ENCODE results near the gene IYD. TPM values are rescaled to one million over a fixed set of nuclear protein-coding genes. Genes with fewer than 3 reads are reported as not detected.

IYD gene
- total and polyA plus RNA-seq, 9 of the 15 experiments (the other 6 are each of a cell fraction or from before 2014, with no cell fraction given): not detected

DNA sequence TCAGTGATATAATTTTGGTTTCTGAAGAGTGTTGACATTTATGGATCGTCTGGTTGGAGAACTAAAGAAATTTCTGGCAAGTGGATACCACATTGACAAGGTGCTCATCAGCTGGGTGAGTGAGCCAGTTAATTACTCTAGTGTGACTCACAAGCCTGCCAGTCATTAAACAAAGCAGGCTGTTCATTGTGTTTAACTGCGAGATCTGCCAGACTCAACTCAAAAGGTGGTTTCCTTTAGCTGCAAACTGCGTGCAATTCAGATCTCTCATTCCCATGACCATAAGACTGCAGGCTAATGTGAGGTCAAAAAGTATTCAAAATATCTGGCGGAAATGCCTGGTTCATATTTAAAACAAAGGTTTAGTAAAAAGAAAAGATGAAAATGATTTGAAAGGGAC is 32.5 kb upstream of the IYD start:
- no peak overlapping the region for H3K4me2 ChIP-seq (ENCODE audit: insufficient read depth, low read length)
- no peak overlapping the region for H3K27ac ChIP-seq (ENCODE audit: extremely low read depth, low read depth, low read length)
- intact Hi-C loops (cut with micrococcal nuclease): no loop called here
- peaks cover 8 to 13% of the 10 kb centered on the region in 2 experiments; a peak in 3 of 5 replicates for H3K4me1 ChIP-seq (replicated peaks in 1 of 2; ENCODE audit: control insufficient read depth in 2 of 2, insufficient read depth in 2 of 2, low read length in 2 of 2)
- in situ Hi-C loops (cut with MboI): loop anchor here (5.0 kb wide), 1 partner anchor 254 kb away; no protein-coding TSS in a partner anchor
- FAIRE-seq (no peak), ATAC-seq (no peak; the same call in 2 of the 3 replicates), DNase-seq (ENCODE audit: extremely low read depth in 1 of 4, low spot score in 3 of 4) (peak in 1 of 4 experiments; percentile 34)
- WGBS (ENCODE audit: insufficient coverage, low coverage, missing lambda C conversion rate): 23% methylated on average over 4 of the region's 4 CpGs
- POLR2A ChIA-PET: interaction anchor here (0.8 to 1.8 kb wide), 4 partner anchors 9 to 201 kb away, joined by 3 to 9 read pairs (median 3); no protein-coding TSS in a partner anchor
- CTCF ChIA-PET (ENCODE audit: low intra/inter-chr PET ratio): interaction anchor here (3.5 to 3.9 kb wide), 2 partner anchors 256 to 266 kb away, joined by 25 to 47 read pairs; partner anchors contain the start of gene ULBP3
- H3K9ac ChIP-seq (ENCODE audit: insufficient read depth in 1 of 2, low read depth in 2 of 2, low read length in 2 of 2): no peak overlapping the region
- H4K20me1 ChIP-seq (replicated peaks; ENCODE audit: control insufficient read depth, insufficient read depth, low read length): no peaks in the 10 kb centered on the region
- TF ChIP-seq, protein P1, sequence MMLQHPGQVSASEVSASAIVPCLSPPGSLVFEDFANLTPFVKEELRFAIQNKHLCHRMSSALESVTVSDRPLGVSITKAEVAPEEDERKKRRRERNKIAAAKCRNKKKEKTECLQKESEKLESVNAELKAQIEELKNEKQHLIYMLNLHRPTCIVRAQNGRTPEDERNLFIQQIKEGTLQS (IDR thresholded peaks at IDR 0.05): peak; percentile 71
- TF ChIP-seq, protein P1 (CRISPR knock-in tag; conservative IDR thresholded peaks at IDR 0.05): no peak
- TF ChIP-seq, protein P2, sequence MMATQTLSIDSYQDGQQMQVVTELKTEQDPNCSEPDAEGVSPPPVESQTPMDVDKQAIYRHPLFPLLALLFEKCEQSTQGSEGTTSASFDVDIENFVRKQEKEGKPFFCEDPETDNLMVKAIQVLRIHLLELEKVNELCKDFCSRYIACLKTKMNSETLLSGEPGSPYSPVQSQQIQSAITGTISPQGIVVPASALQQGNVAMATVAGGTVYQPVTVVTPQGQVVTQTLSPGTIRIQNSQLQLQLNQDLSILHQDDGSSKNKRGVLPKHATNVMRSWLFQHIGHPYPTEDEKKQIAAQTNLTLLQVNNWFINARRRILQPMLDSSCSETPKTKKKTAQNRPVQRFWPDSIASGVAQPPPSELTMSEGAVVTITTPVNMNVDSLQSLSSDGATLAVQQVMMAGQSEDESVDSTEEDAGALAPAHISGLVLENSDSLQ (IDR thresholded peaks at IDR 0.05): peak; percentile 82
- TF ChIP-seq FOSL1 (tag; conservative IDR thresholded peaks at IDR 0.05) (peak; percentile 83), JUN (IDR thresholded peaks at IDR 0.05; ENCODE audit: borderline replicate concordance, low read depth, low read length) (peak; percentile 49; the same call in 1 of the 2 replicates), JUN (CRISPR knock-in tag; IDR thresholded peaks at IDR 0.05; ENCODE audit: borderline replicate concordance) (no peak), TAF7 (tag; IDR thresholded peaks at IDR 0.05) (no peak), CEBPG (CRISPR knock-in tag; IDR thresholded peaks at IDR 0.05) (no peak), CEBPG (tag; conservative IDR thresholded peaks at IDR 0.05 in 1 of 2, IDR thresholded peaks at IDR 0.05 in 1 of 2) (no peak), SP1 (CRISPR knock-in tag; IDR thresholded peaks at IDR 0.05) (no peak), ELF2 (CRISPR knock-in tag; IDR thresholded peaks at IDR 0.05) (0 out of 2 replicates have a peak, but pooled peaks have one; percentile 43), ARID1B (IDR thresholded peaks at IDR 0.05) (peak; percentile 38; the same call in 1 of the 2 replicates), MEIS2 (IDR thresholded peaks at IDR 0.05; ENCODE audit: partially characterized antibody) (peak; percentile 67), SOX6 (IDR thresholded peaks at IDR 0.05) (peak; percentile 45; the same call in 1 of the 2 replicates), NR4A1 (CRISPR knock-in tag; IDR thresholded peaks at IDR 0.05) (no peak), NR4A1 (tag; IDR thresholded peaks at IDR 0.05) (no peak), JUND (IDR thresholded peaks at IDR 0.05; ENCODE audit: borderline replicate concordance, low read depth, low read length) (peak; percentile 64; the same call in 1 of the 2 replicates), JUND (tag; IDR thresholded peaks at IDR 0.05; ENCODE audit: borderline replicate concordance, low read depth, low read length) (peak; percentile 36; the same call in 1 of the 3 replicates), SMARCA4 (IDR thresholded peaks at IDR 0.05) (0 out of 2 replicates have a peak, but pooled peaks have one; percentile 17), CBFA2T3 (IDR thresholded peaks at IDR 0.05) (peak; percentile 46), TEAD4 (IDR thresholded peaks at IDR 0.05; ENCODE audit: low read length) (0 out of 2 replicates have a peak, but pooled peaks have one; percentile 17), TEAD4 (CRISPR knock-in tag; IDR thresholded peaks at IDR 0.05; ENCODE audit: borderline replicate concordance) (no peak)
- TF ChIP-seq, protein P3, sequence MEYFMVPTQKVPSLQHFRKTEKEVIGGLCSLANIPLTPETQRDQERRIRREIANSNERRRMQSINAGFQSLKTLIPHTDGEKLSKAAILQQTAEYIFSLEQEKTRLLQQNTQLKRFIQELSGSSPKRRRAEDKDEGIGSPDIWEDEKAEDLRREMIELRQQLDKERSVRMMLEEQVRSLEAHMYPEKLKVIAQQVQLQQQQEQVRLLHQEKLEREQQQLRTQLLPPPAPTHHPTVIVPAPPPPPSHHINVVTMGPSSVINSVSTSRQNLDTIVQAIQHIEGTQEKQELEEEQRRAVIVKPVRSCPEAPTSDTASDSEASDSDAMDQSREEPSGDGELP (CRISPR knock-in tag; IDR thresholded peaks at IDR 0.05; ENCODE audit: borderline replicate concordance): peak; percentile 36; the same call in 1 of the 2 replicates
- no peaks in the 10 kb centered on the region for H3K79me2 ChIP-seq (ENCODE audit: control insufficient read depth, insufficient read depth, low read length)
- H3K36me3 ChIP-seq (ENCODE audit: control insufficient read depth, insufficient read depth, low read length): no peaks in the 10 kb centered on the region
- peak overlapping the region; percentile 27 for H2AFZ ChIP-seq (ENCODE audit: low read depth, low read length)
- no peaks in the 10 kb centered on the region for H3K9me3 ChIP-seq (replicated peaks; ENCODE audit: control insufficient read depth, insufficient read depth, low read depth, low read length)
- BruUV-seq (replicated peaks): no TSS peak
- no peaks in the 10 kb centered on the region for H3K27me3 ChIP-seq (ENCODE audit: control insufficient read depth in 2 of 2, insufficient read depth in 2 of 2, low read length in 2 of 2)
- H3K9me1 ChIP-seq (ENCODE audit: control insufficient read depth, insufficient read depth, low read length): no peaks in the 10 kb centered on the region
- no peak overlapping the region for H3K4me3 ChIP-seq

Data from K562 (cell line).